Hepatocyte (in vitro differentiated cells): Measurements from ENCODE around the gene PDE7B. TPM values are rescaled to one million over a fixed set of nuclear protein-coding genes. Genes with fewer than 3 reads are reported as not detected.

Source experiments
- DNase-seq: peaks from one replicate; pipeline ENCODE4 v3.0.0-alpha.2; 2016; ENCODE audit warnings: low spot score
- H2AFZ ChIP-seq: fragments of 200-600 bp; sonication (generic); 2 replicates; pipeline ENCODE4 v1.6.0; 2016; ENCODE audit warnings: antibody characterized with exemption, mild to moderate bottlenecking
- H3K27ac ChIP-seq: fragments of 200-600 bp; sonication (generic); 2 replicates; pipeline ENCODE4 v1.5.1; 2016; ENCODE audit warnings: mild to moderate bottlenecking
- H3K27me3 ChIP-seq: fragments of 200-600 bp; sonication (generic); 2 replicates; pipeline ENCODE4 v1.6.1; 2016
- H3K36me3 ChIP-seq: fragments of 200-600 bp; sonication (generic); replicated peaks from 2 replicates; pipeline ENCODE4 v1.5.1; 2016; ENCODE audit warnings: low read depth; ENCODE audit not compliant: insufficient read depth
- H3K4me1 ChIP-seq: fragments of 200-600 bp; sonication (generic); 2 replicates; pipeline ENCODE4 v1.5.1; 2016; ENCODE audit warnings: mild to moderate bottlenecking, moderate library complexity; ENCODE audit not compliant: insufficient read depth
- H3K4me2 ChIP-seq: fragments of 200-600 bp; sonication (generic); 2 replicates; pipeline ENCODE4 v1.6.0; 2016
- H3K4me3 ChIP-seq: fragments of 200-600 bp; sonication (generic); 2 replicates; pipeline ENCODE4 v1.5.1; 2016; ENCODE audit warnings: mild to moderate bottlenecking
- H3K79me2 ChIP-seq: fragments of 200-600 bp; sonication (generic); 2 replicates; pipeline ENCODE4 v1.6.0; 2017; ENCODE audit warnings: mild to moderate bottlenecking
- H3K9me2 ChIP-seq: fragments of 200-600 bp; sonication (generic); replicated peaks from 2 replicates; pipeline ENCODE4 v1.6.0; 2017; ENCODE audit warnings: mild to moderate bottlenecking; ENCODE audit not compliant: insufficient read depth
- H3K9me3 ChIP-seq: fragments of 200-600 bp; sonication (generic); 2 replicates; pipeline ENCODE4 v1.5.1; 2016; ENCODE audit warnings: low read depth, mild to moderate bottlenecking
- H4K20me1 ChIP-seq: fragments of 200-600 bp; sonication (generic); 2 replicates; pipeline ENCODE4 v1.6.0; 2016; ENCODE audit warnings: mild to moderate bottlenecking; ENCODE audit not compliant: insufficient read depth, poor library complexity, severe bottlenecking
- EZH2 ChIP-seq: fragments of 200-600 bp; sonication (generic); IDR thresholded peaks from 2 replicates; pipeline ENCODE4 v1.6.1; 2016; ENCODE audit warnings: antibody characterized with exemption, mild to moderate bottlenecking, borderline replicate concordance
- EZH2phosphoT487 ChIP-seq: fragments of 200-600 bp; sonication (generic); IDR thresholded peaks from one replicate; pipeline ENCODE4 v1.6.1; 2018; ENCODE audit warnings: antibody characterized with exemption, mild to moderate bottlenecking, low read depth, moderate library complexity; ENCODE audit not compliant: unreplicated experiment, severe bottlenecking
- WGBS: methylation state at CpG from one replicate; pipeline ENCODE4 v1.1.6; 2016; ENCODE audit warnings: low lambda C conversion rate; ENCODE audit errors: missing lambda C conversion rate; 5-methylcytosine and 5-hydroxymethylcytosine counted together
- polyA plus RNA-seq: library from polyadenylated mRNA; unstranded; fragments of >200 nt; fragmentation: Nextera tagmentation; extraction: Ambion mirVana; gene quantifications from 2 replicates; pipeline ENCODE4 v1.2.1, GENCODE V29; 2016
- total RNA-seq: library from RNA; depleted of rRNA; stranded (reverse); fragments of >200 nt; gene quantifications from 2 replicates; pipeline ENCODE4 v1.2.3, GENCODE V29; 2014
- TF ChIP-seq, protein P1 (sequence below): fragments of 200-600 bp; sonication (generic); IDR thresholded peaks from 2 replicates; pipeline ENCODE4 v1.5.1; 2016; ENCODE audit warnings: antibody characterized with exemption, mild to moderate bottlenecking; ENCODE audit not compliant: poor library complexity

Gene PDE7B
- total and polyA plus RNA-seq, 2 experiments from 2014 or later = 3.4 to 7.2 TPM

GRCh38 chr6:136016228-136017225, 165.0 kb downstream of the PDE7B start:
- Histone ChIP-seq H3K27me3 (no peaks in the 10 kb centered on the region), H3K27ac (no peak overlapping the region), H3K4me2 (no peak overlapping the region), H2AFZ (no peak overlapping the region), H3K79me2 (no peaks in the 10 kb centered on the region), H3K4me1 (no peaks in the 10 kb centered on the region), H3K9me3 (no peaks in the 10 kb centered on the region), H3K36me3 (no peaks in the 10 kb centered on the region), H3K9me2 (no peaks in the 10 kb centered on the region), H3K4me3 (no peak overlapping the region), H4K20me1 (no peaks in the 10 kb centered on the region)
- WGBS = 84% methylated on average over 9 of the region's 9 CpGs
- no peak for TF ChIP-seq EZH2phosphoT487
- DNase-seq = no peak

DNA sequence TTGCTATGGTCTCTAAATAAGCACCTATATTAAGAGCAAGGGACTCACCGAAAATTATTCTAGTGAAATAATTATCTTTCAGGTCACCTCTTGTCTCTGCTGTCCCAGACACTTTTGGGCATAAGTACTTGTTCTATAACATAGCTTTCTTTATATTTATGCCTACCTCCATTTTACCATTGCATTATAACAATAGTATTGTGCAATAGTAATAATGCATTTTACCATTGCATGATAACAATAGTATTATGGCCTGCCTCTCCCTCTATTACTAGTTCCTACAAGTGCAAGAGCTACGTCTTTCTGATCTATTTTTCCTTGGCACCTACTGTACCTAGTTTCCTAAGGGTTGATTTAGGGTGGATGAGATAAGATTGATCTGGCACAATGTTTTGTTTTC, 169.2 kb downstream of the PDE7B start:
- DNase-seq = no peak
- no peaks in the 10 kb centered on the region for H3K4me1 ChIP-seq
- H4K20me1 ChIP-seq = no peaks in the 10 kb centered on the region
- H3K9me3 ChIP-seq = no peaks in the 10 kb centered on the region
- no peak overlapping the region for H3K4me2 ChIP-seq
- H3K4me3 ChIP-seq = no peak overlapping the region
- TF ChIP-seq, protein P1, sequence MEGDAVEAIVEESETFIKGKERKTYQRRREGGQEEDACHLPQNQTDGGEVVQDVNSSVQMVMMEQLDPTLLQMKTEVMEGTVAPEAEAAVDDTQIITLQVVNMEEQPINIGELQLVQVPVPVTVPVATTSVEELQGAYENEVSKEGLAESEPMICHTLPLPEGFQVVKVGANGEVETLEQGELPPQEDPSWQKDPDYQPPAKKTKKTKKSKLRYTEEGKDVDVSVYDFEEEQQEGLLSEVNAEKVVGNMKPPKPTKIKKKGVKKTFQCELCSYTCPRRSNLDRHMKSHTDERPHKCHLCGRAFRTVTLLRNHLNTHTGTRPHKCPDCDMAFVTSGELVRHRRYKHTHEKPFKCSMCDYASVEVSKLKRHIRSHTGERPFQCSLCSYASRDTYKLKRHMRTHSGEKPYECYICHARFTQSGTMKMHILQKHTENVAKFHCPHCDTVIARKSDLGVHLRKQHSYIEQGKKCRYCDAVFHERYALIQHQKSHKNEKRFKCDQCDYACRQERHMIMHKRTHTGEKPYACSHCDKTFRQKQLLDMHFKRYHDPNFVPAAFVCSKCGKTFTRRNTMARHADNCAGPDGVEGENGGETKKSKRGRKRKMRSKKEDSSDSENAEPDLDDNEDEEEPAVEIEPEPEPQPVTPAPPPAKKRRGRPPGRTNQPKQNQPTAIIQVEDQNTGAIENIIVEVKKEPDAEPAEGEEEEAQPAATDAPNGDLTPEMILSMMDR = no peak
- no peak for TF ChIP-seq EZH2phosphoT487
- no peak overlapping the region for H3K27ac ChIP-seq
- WGBS = 87% methylated on average over 2 of the region's 2 CpGs
- H3K79me2 ChIP-seq = no peaks in the 10 kb centered on the region
- no peaks in the 10 kb centered on the region for H3K36me3 ChIP-seq
- no peak overlapping the region for H2AFZ ChIP-seq
- H3K27me3 ChIP-seq = no peaks in the 10 kb centered on the region
- H3K9me2 ChIP-seq = no peaks in the 10 kb centered on the region

DNA sequence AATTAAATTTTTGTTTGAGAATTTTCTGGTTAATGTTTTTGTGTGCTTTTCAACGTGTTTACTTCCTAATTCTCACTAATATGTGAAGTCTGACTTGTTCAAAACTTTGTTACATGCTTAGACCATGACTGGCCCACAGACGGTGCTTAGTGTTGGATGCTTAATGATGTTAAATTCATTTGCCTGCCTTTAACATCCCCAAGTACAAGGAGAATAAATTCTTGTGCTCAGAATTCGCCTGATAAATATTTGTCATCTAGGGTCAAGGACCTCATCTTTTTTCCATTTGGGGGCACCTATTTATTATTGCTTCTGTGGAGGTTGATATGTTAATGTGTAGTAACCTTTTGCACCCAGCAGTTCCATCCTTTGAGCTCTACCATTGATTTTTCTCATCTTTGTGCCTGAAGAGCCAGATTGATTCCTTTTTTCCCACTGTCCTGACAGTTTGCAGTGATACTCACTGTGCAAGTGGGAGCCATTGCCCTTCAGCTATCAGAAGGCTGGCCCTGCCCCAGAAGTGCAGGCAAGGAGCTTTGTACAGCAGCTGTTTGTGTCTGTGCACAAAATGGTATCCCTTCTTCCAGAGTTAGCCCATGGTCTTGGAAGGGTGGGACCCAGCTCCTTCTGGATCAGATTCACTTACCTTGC, 170.8 kb downstream of the PDE7B start:
- TF ChIP-seq EZH2phosphoT487 (no peak), EZH2 (no peak)
- TF ChIP-seq, protein P1 = no peak
- Histone ChIP-seq H3K4me2 (no peak overlapping the region), H4K20me1 (no peaks in the 10 kb centered on the region), H3K9me3 (no peaks in the 10 kb centered on the region), H3K27ac (no peak overlapping the region), H2AFZ (no peak overlapping the region), H3K4me3 (no peak overlapping the region), H3K79me2 (no peaks in the 10 kb centered on the region), H3K36me3 (no peaks in the 10 kb centered on the region), H3K27me3 (no peaks in the 10 kb centered on the region), H3K4me1 (no peaks in the 10 kb centered on the region), H3K9me2 (no peaks in the 10 kb centered on the region)
- DNase-seq = no peak
- 72% methylated on average over 3 of the region's 3 CpGs for WGBS

GRCh38 chr6:136024711-136025110, 173.2 kb downstream of the PDE7B start:
- Histone ChIP-seq H4K20me1 (no peaks in the 10 kb centered on the region), H3K9me2 (no peaks in the 10 kb centered on the region), H2AFZ (no peak overlapping the region), H3K27me3 (no peaks in the 10 kb centered on the region), H3K4me2 (no peak overlapping the region), H3K4me3 (no peak overlapping the region), H3K4me1 (no peaks in the 10 kb centered on the region), H3K36me3 (no peaks in the 10 kb centered on the region), H3K79me2 (no peaks in the 10 kb centered on the region), H3K9me3 (no peaks in the 10 kb centered on the region), H3K27ac (no peak overlapping the region)
- DNase-seq = no peak
- WGBS = 81% methylated on average over 4 of the region's 4 CpGs
- TF ChIP-seq, protein P1 = no peak
- TF ChIP-seq EZH2 = no peak
- TF ChIP-seq EZH2phosphoT487 = no peak
